Measurements from ENCODE around the gene MAFB. TPM values are rescaled to one million over a fixed set of nuclear protein-coding genes. Genes with fewer than 3 reads are reported as not detected.

The MAFB gene
- total and polyA plus RNA-seq, 12 donors = 7.5 to 79.0 (median 37.6) TPM

- Histone ChIP-seq H3K4me1 (replicated peaks in 1 of 2) (no peaks in the 10 kb centered on the region), H3K27me3 (no peaks in the 10 kb centered on the region), H3K27ac (peak overlapping the region in 1 of 5 donors; percentile 50), H3K9me3 (replicated peaks in 1 of 3) (no peaks in the 10 kb centered on the region), H3K36me3 (replicated peaks in 1 of 2) (no peaks in the 10 kb centered on the region), H3K4me3 (no peak overlapping the region)
- no peak for DNase-seq
- intact Hi-C loops (cut with DNase I) = no loop called here
- WGBS, 4 donors = 59 to 81% (median 74%) methylated on average over 7 of the region's 7 CpGs
- TF ChIP-seq, protein P1, sequence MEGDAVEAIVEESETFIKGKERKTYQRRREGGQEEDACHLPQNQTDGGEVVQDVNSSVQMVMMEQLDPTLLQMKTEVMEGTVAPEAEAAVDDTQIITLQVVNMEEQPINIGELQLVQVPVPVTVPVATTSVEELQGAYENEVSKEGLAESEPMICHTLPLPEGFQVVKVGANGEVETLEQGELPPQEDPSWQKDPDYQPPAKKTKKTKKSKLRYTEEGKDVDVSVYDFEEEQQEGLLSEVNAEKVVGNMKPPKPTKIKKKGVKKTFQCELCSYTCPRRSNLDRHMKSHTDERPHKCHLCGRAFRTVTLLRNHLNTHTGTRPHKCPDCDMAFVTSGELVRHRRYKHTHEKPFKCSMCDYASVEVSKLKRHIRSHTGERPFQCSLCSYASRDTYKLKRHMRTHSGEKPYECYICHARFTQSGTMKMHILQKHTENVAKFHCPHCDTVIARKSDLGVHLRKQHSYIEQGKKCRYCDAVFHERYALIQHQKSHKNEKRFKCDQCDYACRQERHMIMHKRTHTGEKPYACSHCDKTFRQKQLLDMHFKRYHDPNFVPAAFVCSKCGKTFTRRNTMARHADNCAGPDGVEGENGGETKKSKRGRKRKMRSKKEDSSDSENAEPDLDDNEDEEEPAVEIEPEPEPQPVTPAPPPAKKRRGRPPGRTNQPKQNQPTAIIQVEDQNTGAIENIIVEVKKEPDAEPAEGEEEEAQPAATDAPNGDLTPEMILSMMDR (IDR thresholded peaks at IDR 0.05) = no peak
- no peak for TF ChIP-seq POLR2A (IDR thresholded peaks at IDR 0.05)
These were observed 12.4 kb downstream of the MAFB start for GRCh38 chr20:40676491-40677269.

DNA sequence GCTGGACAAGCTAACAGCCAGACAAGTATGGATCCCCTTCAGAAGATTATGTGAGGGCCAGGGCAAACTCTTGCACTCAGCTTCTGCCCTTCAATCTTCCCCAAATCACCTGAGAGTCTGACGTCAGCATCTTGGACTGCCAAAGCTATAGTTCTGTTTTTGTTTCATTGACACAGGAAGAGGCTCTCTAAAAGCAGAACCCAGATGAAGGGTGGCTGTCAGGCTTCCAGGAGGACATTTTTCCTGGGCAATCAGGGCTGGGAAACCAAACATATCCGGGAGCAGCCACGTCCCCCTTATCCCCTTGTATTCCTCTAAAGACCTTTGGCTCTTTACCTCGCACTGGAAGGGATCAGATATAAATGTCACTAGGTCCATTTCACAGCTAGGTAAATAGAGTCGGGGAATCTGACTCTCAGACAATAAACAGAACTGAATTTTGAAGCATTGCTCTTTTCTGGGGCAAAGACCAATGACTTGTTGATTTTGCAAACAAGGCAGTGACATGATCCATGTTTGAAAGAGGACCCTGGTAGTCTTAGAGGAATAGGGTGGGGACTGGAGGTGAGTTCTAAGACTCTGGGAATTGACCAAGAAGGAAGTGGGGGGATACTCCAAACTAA lies 13.3 kb downstream of the MAFB start:
- intact Hi-C loops (cut with DNase I) = no loop called here
- Histone ChIP-seq H3K4me1 (replicated peaks in 1 of 2) (no peaks in the 10 kb centered on the region), H3K27ac (peak overlapping the region in 1 of 5 donors; percentile 50), H3K27me3 (no peaks in the 10 kb centered on the region), H3K4me3 (no peak overlapping the region), H3K9me3 (replicated peaks in 1 of 3) (no peaks in the 10 kb centered on the region), H3K36me3 (replicated peaks in 1 of 2) (no peaks in the 10 kb centered on the region)
- no peak for DNase-seq
- no peak for TF ChIP-seq POLR2A (IDR thresholded peaks at IDR 0.05)
- TF ChIP-seq, protein P1 (IDR thresholded peaks at IDR 0.05) = no peak
- WGBS, 4 donors = 68 to 75% (median 71%) methylated on average over 5 of the region's 5 CpGs

DNA sequence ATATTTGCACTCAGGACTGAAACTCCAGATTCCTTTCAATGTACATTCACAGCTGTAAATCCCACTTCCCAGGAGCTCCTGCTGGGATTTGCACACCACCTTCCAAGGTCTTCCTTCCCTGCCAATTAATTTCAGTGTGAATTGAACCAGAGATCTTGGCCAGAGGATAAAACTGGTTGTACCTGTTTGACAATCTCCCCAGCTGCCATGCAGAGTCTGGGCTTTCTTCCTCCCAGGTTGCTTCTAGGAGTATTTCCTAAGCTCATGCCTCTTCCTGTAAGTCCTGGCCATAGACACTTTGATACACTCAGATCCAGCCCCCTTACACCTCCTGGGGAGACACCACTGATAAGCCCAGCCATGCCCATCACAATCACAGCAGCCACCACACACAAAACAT lies 15.6 kb downstream of the MAFB start:
- Histone ChIP-seq H3K4me3 (no peak overlapping the region), H3K9me3 (replicated peaks in 1 of 3) (no peaks in the 10 kb centered on the region), H3K4me1 (replicated peaks in 1 of 2) (no peaks in the 10 kb centered on the region), H3K27ac (no peak overlapping the region), H3K36me3 (replicated peaks in 1 of 2) (no peaks in the 10 kb centered on the region), H3K27me3 (no peaks in the 10 kb centered on the region)
- TF ChIP-seq POLR2A (IDR thresholded peaks at IDR 0.05) = no peak
- TF ChIP-seq, protein P1 (IDR thresholded peaks at IDR 0.05) = no peak
- no peak for DNase-seq
- intact Hi-C loops (cut with DNase I) = no loop called here

GRCh38 chr20:40672095-40672494 lies 16.9 kb downstream of the MAFB start:
- no peak for DNase-seq
- TF ChIP-seq, protein P1 (IDR thresholded peaks at IDR 0.05) = no peak
- no peak for TF ChIP-seq POLR2A (IDR thresholded peaks at IDR 0.05)
- H3K4me3 ChIP-seq = no peak overlapping the region
- H3K4me1 ChIP-seq (replicated peaks in 1 of 2) = no peaks in the 10 kb centered on the region
- intact Hi-C loops (cut with DNase I) = no loop called here
- WGBS, 4 donors = 83 to 93% (median 92%) methylated on average over 2 of the region's 2 CpGs
- no peaks in the 10 kb centered on the region for H3K27me3 ChIP-seq
- H3K9me3 ChIP-seq (replicated peaks in 1 of 3) = no peaks in the 10 kb centered on the region
- no peak overlapping the region for H3K27ac ChIP-seq
- H3K36me3 ChIP-seq (replicated peaks in 1 of 2) = no peaks in the 10 kb centered on the region
